GM18520 (cell line): Measurements from ENCODE around the gene HNRNPA0.

Source experiments
- ATAC-seq: cut with Tn5 transposase; IDR thresholded peaks from one replicate; pipeline ENCODE4 v1.9.1; 2021; ENCODE audit not compliant: unreplicated experiment

The HNRNPA0 gene

GRCh38 chr5:137728048-137728447 lies 26.1 kb downstream of the HNRNPA0 start:
- ATAC-seq = no peak

- no peak for ATAC-seq
These were observed 26.5 kb downstream of the HNRNPA0 start for GRCh38 chr5:137727623-137728022.

GRCh38 chr5:137724251-137724650 lies 29.9 kb downstream of the HNRNPA0 start:
- no peak for ATAC-seq

- ATAC-seq = no peak
These were observed 35.6 kb downstream of the HNRNPA0 start for GRCh38 chr5:137718611-137719010.

- ATAC-seq = no peak
These were observed 37.8 kb downstream of the HNRNPA0 start for GRCh38 chr5:137716337-137716736.

GRCh38 chr5:137715456-137715855 lies 38.7 kb downstream of the HNRNPA0 start:
- ATAC-seq = no peak

GRCh38 chr5:137714946-137715345 lies 39.2 kb downstream of the HNRNPA0 start:
- ATAC-seq = no peak

GRCh38 chr5:137714494-137714893 lies 39.7 kb downstream of the HNRNPA0 start:
- no peak for ATAC-seq

GRCh38 chr5:137712139-137712667 lies 42.0 kb downstream of the HNRNPA0 start:
- ATAC-seq = no peak

- ATAC-seq = no peak
These were observed 44.1 kb downstream of the HNRNPA0 start for GRCh38 chr5:137710086-137710485.

- ATAC-seq = no peak
These were observed 45.2 kb downstream of the HNRNPA0 start for GRCh38 chr5:137708796-137709559.

GRCh38 chr5:137708062-137708461 lies 46.1 kb downstream of the HNRNPA0 start:
- ATAC-seq = no peak

- no peak for ATAC-seq
These were observed 47.3 kb downstream of the HNRNPA0 start for GRCh38 chr5:137706841-137707240.

- ATAC-seq = no peak
These were observed 49.1 kb downstream of the HNRNPA0 start for GRCh38 chr5:137705106-137705505.

GRCh38 chr5:137703565-137703964 lies 50.6 kb downstream of the HNRNPA0 start:
- no peak for ATAC-seq

- no peak for ATAC-seq
These were observed 53.9 kb downstream of the HNRNPA0 start for GRCh38 chr5:137700282-137700680.

- no peak for ATAC-seq
These were observed 54.6 kb downstream of the HNRNPA0 start for GRCh38 chr5:137699336-137700281.

GRCh38 chr5:137696481-137696880 lies 57.7 kb downstream of the HNRNPA0 start:
- ATAC-seq = no peak

- no peak for ATAC-seq
These were observed 58.3 kb downstream of the HNRNPA0 start for GRCh38 chr5:137695651-137696428.
